CD4-positive, alpha-beta T cell treated with Interleukin-2 at 100 ng/mL for 4 hours (primary cell): Measurements from ENCODE around the gene TESK2.
"Not testable (repeated sequence)": the region's sequence is repeated elsewhere in the genome, so short reads cannot be mapped to it uniquely, and the experiment has no call there.

Experiments
- DNase-seq: peaks from one replicate; pipeline ENCODE4 v3.0.0-alpha.2; 2020; ENCODE audit warnings: low spot score

TESK2 gene

GRCh38 chr1:45375104-45376090, 115.6 kb downstream of the TESK2 start:
- DNase-seq = no peak

- no peak for DNase-seq
These were observed 117.4 kb downstream of the TESK2 start for GRCh38 chr1:45373573-45373972.

- DNase-seq = no peak
These were observed 120.4 kb downstream of the TESK2 start for GRCh38 chr1:45370575-45370974.

- no peak for DNase-seq
These were observed 125.9 kb downstream of the TESK2 start for GRCh38 chr1:45365051-45365450.

- no peak for DNase-seq
These were observed 126.7 kb downstream of the TESK2 start for GRCh38 chr1:45364294-45364693.

- DNase-seq = not testable (repeated sequence)
These were observed 130.0 kb downstream of the TESK2 start for GRCh38 chr1:45360981-45361380.

GRCh38 chr1:45359882-45360513, 131.0 kb downstream of the TESK2 start:
- DNase-seq = peak; percentile 53

GRCh38 chr1:45356186-45356585, 134.8 kb downstream of the TESK2 start:
- DNase-seq = no peak

GRCh38 chr1:45355683-45356082, 135.3 kb downstream of the TESK2 start:
- no peak for DNase-seq

GRCh38 chr1:45354838-45355237, 136.1 kb downstream of the TESK2 start:
- no peak for DNase-seq

GRCh38 chr1:45353685-45354084, 137.3 kb downstream of the TESK2 start:
- DNase-seq = no peak

GRCh38 chr1:45351508-45351907, 139.5 kb downstream of the TESK2 start:
- DNase-seq = no peak

GRCh38 chr1:45348966-45349677, 141.8 kb downstream of the TESK2 start:
- DNase-seq = no peak

- DNase-seq = no peak
These were observed 142.4 kb downstream of the TESK2 start for GRCh38 chr1:45348609-45348965.

GRCh38 chr1:45348020-45348419, 142.9 kb downstream of the TESK2 start:
- DNase-seq = no peak

GRCh38 chr1:45346473-45346872, 144.5 kb downstream of the TESK2 start:
- DNase-seq = no peak

GRCh38 chr1:45345014-45345413, 145.9 kb downstream of the TESK2 start:
- DNase-seq = no peak

GRCh38 chr1:45344499-45344898, 146.5 kb downstream of the TESK2 start:
- no peak for DNase-seq

GRCh38 chr1:45340816-45341466, 150.0 kb downstream of the TESK2 start:
- DNase-seq = no peak

- peak; percentile 90 for DNase-seq
These were observed 151.0 kb downstream of the TESK2 start, which contains the start of the genes MUTYH and TOE1 for GRCh38 chr1:45339789-45340558. Gene MUTYH, minus strand, starts transcription at chr1:45340440. Its CDS starts 5,935 bp downstream, at chr1:45334505. Gene TOE1, plus strand, starts transcription at chr1:45340170. Its CDS starts 83 bp downstream, at chr1:45340253.
